22Rv1 (cell line): ENCODE results near the gene TMEM170B.

Experiments
- CTCF ChIP-seq: fragments of 450-650 bp; IDR thresholded peaks from 2 replicates; pipeline ENCODE4 v1.5.1; 2017; ENCODE audit warnings: mild to moderate bottlenecking
- ZFX ChIP-seq: fragments of 450-650 bp; IDR thresholded peaks from 2 replicates; pipeline ENCODE4 v1.6.1; 2017; ENCODE audit warnings: antibody characterized with exemption, borderline replicate concordance

DNA sequence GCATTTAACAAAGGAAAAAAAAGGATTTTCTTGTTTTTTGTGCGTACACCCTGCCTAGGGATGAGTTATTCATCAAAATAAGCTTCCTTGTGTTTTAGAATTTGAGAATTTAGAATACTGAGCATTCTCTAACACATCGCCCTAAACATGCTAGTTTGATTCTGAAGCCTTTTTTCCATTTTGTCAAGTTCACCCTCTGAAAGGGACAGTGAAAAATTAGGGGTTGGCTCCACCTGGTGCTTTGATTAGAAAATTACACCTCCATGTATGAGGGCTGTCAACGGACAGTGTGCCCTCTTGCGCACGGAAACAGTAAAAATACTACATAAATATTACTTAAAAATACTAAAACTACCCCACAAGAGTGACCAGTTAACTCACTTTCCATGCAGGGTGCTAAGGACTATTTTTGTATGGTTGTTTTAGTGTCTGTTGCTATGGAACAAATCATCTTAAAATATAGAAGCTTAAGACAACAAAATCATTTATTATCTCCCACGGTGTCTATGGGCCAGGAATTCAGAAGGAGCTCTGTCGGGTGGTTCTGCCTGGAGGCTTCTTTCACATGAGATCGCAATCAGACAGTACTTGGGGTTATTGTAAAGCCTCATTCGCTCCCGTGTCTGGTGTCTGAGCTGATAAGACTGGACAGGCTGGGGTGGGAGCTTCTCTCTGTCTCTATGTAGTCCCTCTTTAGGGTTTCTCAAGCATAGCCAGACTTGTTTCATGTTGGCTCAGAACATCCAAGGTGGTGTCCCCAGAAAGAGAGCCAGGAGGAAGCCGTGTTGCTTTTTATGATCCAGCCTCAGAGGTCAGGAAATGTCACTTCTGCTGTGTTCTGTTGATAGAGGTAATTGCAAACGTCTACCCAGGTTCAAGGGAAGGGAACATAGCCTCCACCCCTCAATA, 41.1 kb upstream of the TMEM170B start:
- TF ChIP-seq CTCF (peak; percentile 88), ZFX (no peak)
